Adrenal gland (tissue), 5 donors: Measurements from ENCODE around the gene ITCH.
"Not testable (repeated sequence)": the region's sequence is repeated elsewhere in the genome, so short reads cannot be mapped to it uniquely, and the experiment has no call there.

Experiments used
- CTCF ChIP-seq, 6 experiments: fragments of 450-650 bp in 4 of 6; fragments of 200-600 bp in 2 of 6; sonication (generic) in 1 of 6; IDR thresholded peaks; 1 replicate in 5 of 6; 2 replicates in 1 of 6; pipeline versions ENCODE4 v1.5.1 to v1.8.0; 2016 to 2021; ENCODE audit warnings: antibody characterized with exemption in 6 of 6, mild to moderate bottlenecking in 2 of 6, moderate library complexity in 1 of 6
- POLR2A ChIP-seq, 2 donors: fragments of 450-650 bp; IDR thresholded peaks; one replicate each; pipeline ENCODE4 v1.6.1; 2017; ENCODE audit warnings: antibody characterized with exemption in 2 of 2, mild to moderate bottlenecking in 2 of 2, moderate library complexity in 1 of 2
- donor health status: DM: no; HTN: no; CAD: no.

DNA sequence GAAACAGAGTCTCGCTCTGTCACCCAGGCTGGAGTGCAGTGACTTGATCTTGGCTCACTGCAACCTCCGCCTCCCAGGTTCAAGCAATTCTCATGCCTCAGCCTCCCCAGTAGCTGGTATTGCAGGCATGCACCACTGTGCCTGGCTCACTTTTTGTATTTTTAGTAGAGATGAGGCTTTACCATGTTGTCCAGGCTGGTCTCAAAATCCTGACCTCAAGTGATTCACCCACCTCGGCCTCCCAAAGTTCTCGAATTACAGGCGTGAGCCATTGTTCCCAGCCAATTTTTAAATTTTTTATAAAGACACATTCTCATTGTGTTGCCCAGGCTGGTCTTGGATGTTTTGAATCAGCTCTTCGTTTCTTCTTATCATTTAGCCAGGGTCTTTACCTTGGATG, 37.7 kb downstream of the ITCH start:
- TF ChIP-seq CTCF, POLR2A (IDR thresholded peaks at IDR 0.05): not testable (repeated sequence)
